Testis (tissue), 3 donors: ENCODE data around the gene KDM4C. TPM values are rescaled to one million over a fixed set of nuclear protein-coding genes. Genes with fewer than 3 reads are reported as not detected.

Experiments used
- DNase-seq: peaks from one replicate; pipeline ENCODE4 v3.0.0-alpha.2; 2019
- H3K27ac ChIP-seq, 2 donors: fragments of 200-600 bp; sonication (generic); one replicate each; pipeline ENCODE4 v1.5.1; 2019
- H3K27me3 ChIP-seq: fragments of 200-600 bp; sonication (generic); one replicate; pipeline ENCODE4 v1.5.1; 2019
- H3K36me3 ChIP-seq: fragments of 200-600 bp; sonication (generic); one replicate; pipeline ENCODE4 v1.5.1; 2017; ENCODE audit warnings: low read depth; ENCODE audit errors: missing control alignments
- H3K4me1 ChIP-seq: fragments of 200-600 bp; sonication (generic); one replicate; pipeline ENCODE4 v1.5.1; 2019
- H3K4me3 ChIP-seq, 2 donors: fragments of 200-600 bp; sonication (generic); one replicate each; pipeline ENCODE4 v1.5.1; 2017 to 2019
- H3K9me3 ChIP-seq: fragments of 200-600 bp; sonication (generic); one replicate; pipeline ENCODE4 v1.5.1; 2017
- POLR2A ChIP-seq: fragments of 450-650 bp; IDR thresholded peaks from one replicate; pipeline ENCODE4 v1.6.1; 2017; ENCODE audit warnings: antibody characterized with exemption, mild to moderate bottlenecking, moderate library complexity
- WGBS, 2 donors: methylation state at CpG; one replicate each; pipeline ENCODE4 v1.1.5; 2018; 5-methylcytosine and 5-hydroxymethylcytosine counted together
- intact Hi-C: fragments of 100-400 bp; cut with DNase I; formaldehyde crosslinking; loops from one replicate; pipeline ENCODE4 v1.15.1; 2023; ENCODE audit warnings: low total_unique reads
- polyA plus RNA-seq: library from polyadenylated mRNA; stranded (reverse); fragments of 350-450 nt; fragmentation: Illumina TruSeq; extraction: RNeasy Lipid Tissue Mini Kit (QIAGEN cat#74804); gene quantifications from one replicate; pipeline ENCODE4 v1.2.3, GENCODE V29; 2014; ENCODE audit warnings: low read depth, low replicate concordance; ENCODE audit not compliant: insufficient read depth
- total RNA-seq, 2 donors: library from RNA; depleted of rRNA; stranded (reverse); fragments of >200 nt; gene quantifications; one replicate each; pipeline ENCODE4 v1.2.3, GENCODE V29; 2016
- TF ChIP-seq, protein P1 (sequence below), 3 experiments: fragments of 450-650 bp in 2 of 3; fragments of 200-600 bp in 1 of 3; sonication (generic) in 1 of 3; IDR thresholded peaks; one replicate each; pipeline ENCODE4 v1.5.1; 2016 to 2019; ENCODE audit warnings: antibody characterized with exemption in 3 of 3, mild to moderate bottlenecking in 2 of 3, moderate library complexity in 1 of 3

Gene KDM4C
- total and polyA plus RNA-seq, 3 donors from 2014 or later: 16.7 to 58.8 (median 48.8) TPM

DNA sequence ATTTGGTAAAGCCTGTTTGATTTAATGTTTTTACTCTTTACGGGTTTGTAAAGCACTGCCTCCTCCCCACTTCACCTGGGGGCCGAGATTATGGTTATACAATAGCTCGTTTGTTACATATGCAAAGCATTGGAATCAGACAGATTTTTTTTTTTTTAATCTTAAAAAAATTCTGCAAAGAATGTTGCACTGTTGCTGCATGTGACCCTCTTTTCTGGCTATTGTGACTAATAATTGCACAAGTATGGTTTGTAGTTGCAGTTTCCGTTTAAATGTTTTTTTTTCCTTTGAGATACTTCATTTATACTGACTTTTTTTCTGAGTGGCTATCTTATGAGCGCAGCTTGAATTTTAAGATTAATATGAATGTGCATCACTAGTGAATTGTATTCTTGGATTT lies 165.3 kb downstream of the KDM4C start:
- Histone ChIP-seq H3K27me3 (no peaks in the 10 kb centered on the region), H3K4me1 (no peaks in the 10 kb centered on the region), H3K4me3 (no peak overlapping the region), H3K9me3 (no peaks in the 10 kb centered on the region), H3K36me3 (no peaks in the 10 kb centered on the region), H3K27ac (no peak overlapping the region)
- WGBS, 2 donors: 71 to 85% methylated on average over 5 of the region's 5 CpGs
- DNase-seq: no peak
- intact Hi-C loops: no loop called here
- TF ChIP-seq, protein P1, sequence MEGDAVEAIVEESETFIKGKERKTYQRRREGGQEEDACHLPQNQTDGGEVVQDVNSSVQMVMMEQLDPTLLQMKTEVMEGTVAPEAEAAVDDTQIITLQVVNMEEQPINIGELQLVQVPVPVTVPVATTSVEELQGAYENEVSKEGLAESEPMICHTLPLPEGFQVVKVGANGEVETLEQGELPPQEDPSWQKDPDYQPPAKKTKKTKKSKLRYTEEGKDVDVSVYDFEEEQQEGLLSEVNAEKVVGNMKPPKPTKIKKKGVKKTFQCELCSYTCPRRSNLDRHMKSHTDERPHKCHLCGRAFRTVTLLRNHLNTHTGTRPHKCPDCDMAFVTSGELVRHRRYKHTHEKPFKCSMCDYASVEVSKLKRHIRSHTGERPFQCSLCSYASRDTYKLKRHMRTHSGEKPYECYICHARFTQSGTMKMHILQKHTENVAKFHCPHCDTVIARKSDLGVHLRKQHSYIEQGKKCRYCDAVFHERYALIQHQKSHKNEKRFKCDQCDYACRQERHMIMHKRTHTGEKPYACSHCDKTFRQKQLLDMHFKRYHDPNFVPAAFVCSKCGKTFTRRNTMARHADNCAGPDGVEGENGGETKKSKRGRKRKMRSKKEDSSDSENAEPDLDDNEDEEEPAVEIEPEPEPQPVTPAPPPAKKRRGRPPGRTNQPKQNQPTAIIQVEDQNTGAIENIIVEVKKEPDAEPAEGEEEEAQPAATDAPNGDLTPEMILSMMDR (IDR thresholded peaks at IDR 0.05): no peak
- no peak for TF ChIP-seq POLR2A

DNA sequence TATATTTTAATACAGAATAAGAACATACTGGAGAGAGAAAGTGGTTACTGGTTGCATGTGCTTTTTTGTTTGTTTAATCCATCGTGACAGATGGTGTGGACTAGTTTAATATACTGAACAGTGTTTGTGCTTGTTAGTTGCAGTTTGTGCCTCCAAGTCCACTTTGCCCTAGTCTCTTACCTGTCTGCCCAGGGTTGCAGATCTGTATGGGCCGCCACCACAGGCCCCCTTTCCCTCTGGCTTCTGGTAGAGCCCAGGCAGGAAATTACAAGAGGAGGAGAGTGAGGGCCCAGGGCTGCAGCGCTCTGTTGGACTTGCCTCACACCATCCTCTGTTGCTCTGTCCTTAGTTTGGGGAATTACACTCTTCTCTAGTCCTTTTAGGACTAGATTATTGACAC lies 166.4 kb downstream of the KDM4C start:
- Histone ChIP-seq H3K36me3 (no peaks in the 10 kb centered on the region), H3K27ac (no peak overlapping the region), H3K27me3 (no peaks in the 10 kb centered on the region), H3K4me1 (no peaks in the 10 kb centered on the region), H3K9me3 (no peaks in the 10 kb centered on the region), H3K4me3 (no peak overlapping the region)
- intact Hi-C loops: no loop called here
- WGBS, 2 donors: 65 to 92% methylated on average over 2 to 3 of the region's 3 CpGs
- no peak for TF ChIP-seq POLR2A
- TF ChIP-seq, protein P1 (IDR thresholded peaks at IDR 0.05): no peak
- no peak for DNase-seq

DNA sequence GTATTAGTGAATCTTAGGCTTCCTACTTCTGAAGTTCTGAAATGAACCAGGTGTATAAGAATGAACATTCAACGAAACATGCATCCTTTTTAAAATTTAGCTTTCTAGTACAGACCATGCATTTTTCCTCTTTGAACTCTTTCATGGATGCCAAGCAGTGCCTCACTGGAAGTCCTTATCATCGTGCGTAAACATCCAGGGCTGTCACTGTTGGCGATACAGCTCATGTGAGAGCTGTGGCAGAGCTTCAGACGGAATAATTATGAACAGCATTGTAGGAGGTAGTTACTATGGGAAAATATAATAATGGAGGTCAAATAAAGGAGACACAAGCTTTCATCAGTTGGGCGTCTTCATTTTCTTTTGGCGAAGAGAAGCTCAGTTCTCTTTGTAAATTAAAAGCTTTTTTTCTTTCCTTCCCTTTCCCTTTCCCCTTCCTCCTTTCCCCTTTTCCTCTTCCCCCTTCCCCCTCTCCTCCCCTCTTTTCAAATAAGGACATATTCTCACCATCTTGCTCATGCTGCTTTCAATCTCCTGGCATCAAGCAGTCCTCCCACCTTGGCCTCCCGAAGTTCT lies 167.3 kb downstream of the KDM4C start:
- Histone ChIP-seq H3K27ac (no peak overlapping the region), H3K4me3 (no peak overlapping the region), H3K27me3 (no peaks in the 10 kb centered on the region), H3K36me3 (no peaks in the 10 kb centered on the region), H3K9me3 (no peaks in the 10 kb centered on the region), H3K4me1 (no peaks in the 10 kb centered on the region)
- WGBS, 2 donors: 76 to 91% methylated on average over 8 of the region's 8 CpGs
- no peak for DNase-seq
- intact Hi-C loops: no loop called here
- TF ChIP-seq POLR2A: no peak
- TF ChIP-seq, protein P1 (IDR thresholded peaks at IDR 0.05): no peak

DNA sequence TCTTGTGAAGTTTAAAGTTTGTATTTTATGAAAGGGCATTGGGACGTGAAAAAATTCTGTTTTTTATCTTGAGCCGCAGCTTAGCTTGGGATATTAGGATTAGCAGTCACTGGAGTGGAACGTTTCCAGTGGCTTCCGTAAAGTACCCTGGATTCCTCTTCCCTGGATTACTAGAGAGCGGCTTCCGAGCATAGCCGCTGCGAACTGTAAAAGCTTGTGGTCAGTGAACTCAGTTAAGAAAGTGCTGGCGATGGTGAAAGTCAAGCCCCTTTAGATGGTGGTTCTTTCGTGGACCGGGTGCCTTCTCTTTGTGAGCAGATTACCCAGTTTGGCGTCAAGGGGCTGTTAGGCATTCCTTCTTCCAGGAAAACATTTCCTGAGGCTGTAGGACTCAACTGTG lies 168.1 kb downstream of the KDM4C start:
- 90 to 93% methylated on average over 12 of the region's 12 CpGs for WGBS, 2 donors
- no peaks in the 10 kb centered on the region for H3K4me1 ChIP-seq
- DNase-seq: no peak
- no peaks in the 10 kb centered on the region for H3K36me3 ChIP-seq
- no peak overlapping the region for H3K4me3 ChIP-seq
- TF ChIP-seq POLR2A: no peak
- TF ChIP-seq, protein P1 (IDR thresholded peaks at IDR 0.05): no peak
- H3K27ac ChIP-seq: no peak overlapping the region
- H3K9me3 ChIP-seq: no peaks in the 10 kb centered on the region
- intact Hi-C loops: no loop called here
- H3K27me3 ChIP-seq: no peaks in the 10 kb centered on the region

DNA sequence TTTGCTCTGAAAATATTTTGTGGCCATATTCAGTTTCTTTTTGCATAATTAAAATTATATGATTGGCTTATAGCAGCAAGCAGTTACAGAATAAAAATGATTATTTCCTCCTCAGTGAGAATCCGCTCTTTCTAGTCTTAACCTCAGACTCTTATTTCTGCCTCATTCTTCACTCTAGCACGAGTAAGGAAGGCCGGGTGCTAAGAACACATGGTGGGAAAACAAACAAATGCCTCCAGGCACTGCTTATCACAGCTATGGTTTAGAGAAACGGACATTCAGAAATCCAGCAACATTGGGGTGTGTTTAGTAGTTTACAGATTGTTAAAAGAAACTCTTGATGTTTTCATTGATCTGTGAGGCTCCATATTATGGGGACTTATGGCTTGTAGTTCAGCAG lies 168.7 kb downstream of the KDM4C start:
- Histone ChIP-seq H3K9me3 (no peaks in the 10 kb centered on the region), H3K27ac (no peak overlapping the region), H3K27me3 (no peaks in the 10 kb centered on the region), H3K4me3 (no peak overlapping the region), H3K36me3 (no peaks in the 10 kb centered on the region), H3K4me1 (no peaks in the 10 kb centered on the region)
- no peak for DNase-seq
- TF ChIP-seq POLR2A: no peak
- TF ChIP-seq, protein P1 (IDR thresholded peaks at IDR 0.05): no peak
- WGBS, 2 donors: 66 to 73% methylated on average over 4 of the region's 4 CpGs
- intact Hi-C loops: no loop called here
